ENCODE data around the gene SMAD3.
A peak's percentile ranks its signal among the peaks of the same experiment; 100 is the strongest.

Gene SMAD3

DNA sequence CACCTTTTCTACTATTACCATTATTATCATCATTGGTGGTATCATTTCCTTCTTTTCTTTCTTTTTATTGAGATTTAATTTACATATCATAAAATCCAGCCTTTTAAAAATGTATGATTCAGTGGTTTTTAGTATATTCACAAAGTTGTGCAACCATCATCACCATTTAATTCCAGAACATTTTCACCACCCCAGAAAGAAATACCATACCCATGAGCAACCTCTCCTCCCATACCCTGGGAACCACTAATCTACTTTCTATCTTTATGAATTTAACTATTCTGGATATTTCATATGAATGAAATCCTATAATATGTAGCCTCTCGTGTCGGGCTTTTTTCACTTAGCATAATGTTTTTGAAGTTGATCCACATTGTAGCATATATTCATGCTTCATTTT is 159.9 kb downstream of the SMAD3 start:
- no peak for DNase-seq (ENCODE audit: low read depth in 1 of 2, low spot score in 1 of 2)

DNA sequence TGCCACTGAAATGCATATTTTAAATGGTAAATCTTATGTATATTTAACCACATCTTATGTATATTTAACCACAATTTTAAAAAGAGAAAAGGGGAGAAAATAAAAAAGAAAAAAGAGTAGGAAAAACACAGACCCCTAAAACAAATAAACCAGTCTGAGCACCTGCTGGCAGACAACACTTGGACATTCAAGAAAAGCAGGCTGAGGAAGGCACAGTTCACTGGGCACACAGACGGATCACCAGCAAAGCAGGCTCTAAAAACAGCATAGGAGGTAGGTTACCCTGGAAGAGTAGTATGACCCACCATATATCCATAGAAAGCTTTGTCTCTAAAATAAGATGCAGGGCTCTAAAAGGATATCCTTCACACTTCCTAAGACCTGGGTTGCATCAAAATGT is 162.0 kb downstream of the SMAD3 start:
- DNase-seq (ENCODE audit: low read depth in 1 of 2, low spot score in 1 of 2) = no peak

DNA sequence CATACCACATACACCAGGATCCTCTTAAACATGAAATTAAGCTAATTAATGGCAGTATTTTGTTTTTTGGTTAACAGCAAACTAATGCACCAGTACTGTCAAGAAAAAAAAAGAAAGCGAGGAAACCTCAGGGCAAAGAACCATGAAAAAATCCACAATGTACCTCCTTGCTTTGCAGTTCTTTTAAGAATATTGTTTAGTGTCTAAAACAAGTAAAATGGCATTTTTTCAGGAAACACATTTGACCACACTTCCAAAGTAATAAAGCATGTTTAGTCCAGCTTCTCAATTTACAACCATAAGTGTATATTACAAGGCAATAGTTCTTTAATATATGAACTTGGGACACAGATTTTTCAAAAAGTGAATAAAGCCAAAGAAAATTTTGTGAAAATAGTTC is 162.4 kb downstream of the SMAD3 start:
- no peak for DNase-seq (ENCODE audit: low read depth in 1 of 2, low spot score in 1 of 2)

DNA sequence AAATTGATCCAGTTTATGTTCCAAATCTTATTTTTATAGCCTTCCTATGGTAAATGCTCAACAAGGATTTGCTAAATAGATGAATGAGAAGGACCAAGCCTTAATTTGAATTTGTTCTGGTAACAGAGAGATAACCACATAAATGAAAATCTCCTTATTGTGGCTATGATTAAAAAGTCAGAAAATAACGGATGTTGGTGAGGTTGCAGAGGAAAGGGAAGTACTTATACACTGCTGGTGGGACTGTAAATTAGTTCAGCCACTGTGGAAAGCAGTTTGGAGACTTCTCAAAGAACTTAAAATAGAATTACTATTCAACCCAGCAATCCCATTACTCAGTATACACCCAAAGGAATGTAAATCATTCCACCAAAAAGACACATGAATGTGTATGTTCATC is 162.9 kb downstream of the SMAD3 start:
- DNase-seq (ENCODE audit: low read depth in 1 of 2, low spot score in 1 of 2) = no peak

DNA sequence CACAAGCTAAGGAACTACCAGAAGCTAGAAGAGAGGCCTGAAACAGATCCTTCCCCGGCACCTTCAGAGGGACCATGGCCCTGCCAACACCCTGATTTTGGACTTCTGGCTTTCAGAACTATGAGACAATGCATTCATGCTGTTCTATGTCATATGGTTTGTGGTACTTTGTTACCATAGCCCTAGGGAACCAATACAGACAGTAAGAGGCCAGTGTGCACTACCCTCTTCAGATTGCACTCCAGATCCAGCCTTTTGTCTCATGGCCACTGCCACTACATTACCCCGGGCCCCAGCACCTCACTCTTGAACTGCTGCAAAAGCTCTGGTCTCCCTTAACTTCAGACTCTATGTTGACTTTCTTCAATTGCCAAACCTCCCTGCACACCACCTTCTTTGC is 165.1 kb downstream of the SMAD3 start:
- no peak for DNase-seq (ENCODE audit: low read depth in 1 of 2, low spot score in 1 of 2)

DNA sequence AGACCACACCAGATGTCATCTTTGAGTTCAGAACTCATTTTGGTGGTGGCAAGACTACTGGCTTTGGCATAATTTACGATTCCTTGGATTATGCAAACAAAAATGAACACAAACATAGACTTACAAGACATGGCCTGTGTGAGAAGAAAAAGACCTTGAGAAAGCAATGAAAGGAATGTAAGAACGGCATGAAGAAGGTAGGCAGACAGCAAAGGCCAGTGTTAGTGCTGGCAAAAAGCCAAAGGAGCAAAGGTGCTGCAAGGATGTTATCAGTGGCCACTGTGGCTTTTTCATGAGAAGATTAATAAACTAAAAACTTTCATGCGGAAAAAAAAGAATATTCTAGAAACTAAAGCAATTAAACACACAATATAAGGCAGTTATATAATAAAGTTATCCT is 167.2 kb downstream of the SMAD3 start:
- DNase-seq (ENCODE audit: low read depth in 1 of 2, low spot score in 1 of 2) = no peak

DNA sequence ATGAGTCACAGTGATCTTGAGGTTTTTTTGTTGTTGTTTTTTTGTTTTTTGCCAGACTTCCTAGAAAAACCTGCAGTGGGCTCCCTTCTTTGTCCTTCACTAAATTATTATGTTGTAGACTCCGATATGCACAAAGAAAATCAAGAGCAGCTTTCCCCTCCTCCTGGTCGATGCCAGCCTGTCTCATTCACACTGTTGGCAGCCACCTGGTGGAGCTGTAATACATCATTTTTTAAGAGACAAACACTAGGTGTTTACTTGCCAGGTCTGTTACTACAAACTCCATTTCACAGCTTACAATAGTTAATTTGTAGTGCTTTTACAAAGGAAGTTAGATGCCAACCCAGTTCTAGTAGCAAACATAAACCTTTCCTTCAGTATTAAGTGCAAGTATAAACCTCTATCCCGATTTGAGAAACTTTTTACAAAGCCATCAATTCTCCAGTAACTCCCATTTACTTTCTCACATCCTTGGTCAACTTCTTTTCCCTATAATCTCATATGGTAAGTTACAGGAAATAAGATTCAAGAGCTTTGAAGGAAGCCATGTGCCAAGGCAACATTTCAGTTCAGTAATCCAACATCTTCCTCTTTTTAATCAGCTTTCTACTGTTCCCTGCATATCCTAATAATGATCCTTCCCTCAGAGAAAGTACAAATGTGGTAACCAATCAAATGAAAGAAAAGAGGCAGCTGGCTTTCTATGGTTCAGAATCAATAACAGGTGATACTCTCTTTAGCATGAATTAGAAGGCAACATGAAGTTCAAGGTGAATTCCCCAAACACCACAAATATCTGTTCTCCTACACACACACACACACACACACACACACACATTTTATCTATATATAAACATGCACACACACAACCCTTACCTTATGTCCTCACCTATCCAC is 175.1 kb downstream of the SMAD3 start:
- no peak for DNase-seq (ENCODE audit: low read depth in 1 of 2, low spot score in 1 of 2)

DNA sequence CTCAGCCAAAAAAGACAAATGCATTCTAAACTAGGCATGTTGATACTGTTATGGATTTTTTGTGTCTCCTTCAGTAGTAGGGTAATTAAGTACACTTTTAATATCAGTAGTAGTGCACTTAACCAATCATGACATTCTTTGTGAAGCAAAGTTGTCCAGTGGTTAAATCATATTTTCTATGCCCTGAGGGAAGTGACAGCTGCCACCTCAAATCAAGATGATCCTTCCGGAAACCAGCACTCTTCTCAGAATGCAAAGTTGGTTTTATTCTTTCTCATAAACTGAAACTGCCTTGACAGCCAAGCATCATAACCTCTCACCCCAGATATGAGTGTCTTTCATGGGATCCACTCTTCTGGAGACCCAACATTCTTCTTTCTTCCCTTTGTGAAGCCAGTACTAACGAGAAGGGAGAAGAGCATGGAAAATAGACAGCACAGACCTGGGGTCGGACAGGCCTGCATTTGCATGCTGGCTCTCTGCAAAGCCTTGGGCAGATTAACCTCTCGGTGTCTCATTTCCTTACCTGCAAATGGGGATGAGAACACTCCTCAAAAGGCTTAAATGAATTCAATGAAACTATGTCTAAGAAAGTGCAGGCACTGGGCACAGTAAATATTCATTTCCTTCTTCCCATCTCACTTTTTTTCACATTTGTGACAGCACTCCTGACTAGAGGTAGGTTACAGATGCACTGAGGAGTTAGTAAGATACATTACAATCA is 175.9 kb downstream of the SMAD3 start:
- DNase-seq (ENCODE audit: low read depth in 1 of 2, low spot score in 1 of 2) = peak in 1 of 2 donors; percentile 19

DNA sequence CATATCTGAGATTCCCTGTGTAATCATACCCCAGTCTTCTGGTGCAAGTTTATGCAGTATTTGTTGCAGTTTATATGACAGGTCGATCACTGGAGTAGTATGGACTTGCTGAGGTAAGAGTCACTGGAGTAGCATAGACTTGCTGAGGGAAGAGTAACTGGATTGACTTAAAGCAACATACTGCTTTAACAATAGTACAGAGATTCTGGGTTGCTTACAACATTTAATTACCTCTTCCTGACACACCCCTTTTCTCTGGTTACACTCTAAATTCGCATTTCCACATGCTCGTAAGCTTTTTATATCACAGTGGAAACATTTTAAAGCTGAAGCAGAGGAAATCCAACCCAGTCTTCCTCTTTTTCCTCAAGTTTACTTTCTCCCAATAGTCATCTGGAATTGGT is 177.3 kb downstream of the SMAD3 start:
- no peak for DNase-seq (ENCODE audit: low read depth in 1 of 2, low spot score in 1 of 2)

Data from activated CD4-positive, alpha-beta T cell treated with anti-CD3 and anti-CD28 coated beads, Interleukin-2, amount 50 U/mL, for 24 hours (primary cell).